Smooth muscle cell (in vitro differentiated cells): ENCODE measurements around the gene OR10G7. TPM values are rescaled to one million over a fixed set of nuclear protein-coding genes. Genes with fewer than 3 reads are reported as not detected.
A peak's percentile ranks its signal among the peaks of the same experiment; 100 is the strongest.

ENCODE experiments used
- DNase-seq: peaks from one replicate; lab custom pipeline; 2025; ENCODE audit not compliant: unreplicated experiment; lab: John Stamatoyannopoulos, UW
- H2AFZ ChIP-seq: fragments of 200-600 bp; sonication (generic); 2 replicates; pipeline ENCODE4 v1.6.0; 2016; ENCODE audit warnings: antibody characterized with exemption, low read depth, mild to moderate bottlenecking
- H3F3A ChIP-seq: fragments of 200-600 bp; sonication (generic); 2 replicates; pipeline ENCODE4 v1.6.0; 2017; ENCODE audit warnings: antibody characterized with exemption, low read depth
- H3K27ac ChIP-seq: fragments of 200-600 bp; sonication (generic); 2 replicates; pipeline ENCODE4 v1.5.1; 2016; ENCODE audit warnings: low read depth, mild to moderate bottlenecking
- H3K27me3 ChIP-seq: fragments of 200-600 bp; sonication (generic); 2 replicates; pipeline ENCODE4 v1.6.1; 2016; ENCODE audit warnings: low read depth, mild to moderate bottlenecking
- H3K36me3 ChIP-seq: fragments of 200-600 bp; sonication (generic); 2 replicates; pipeline ENCODE4 v1.5.1; 2016; ENCODE audit warnings: low read depth
- H3K4me1 ChIP-seq: fragments of 200-600 bp; sonication (generic); 2 replicates; pipeline ENCODE4 v1.5.1; 2016; ENCODE audit warnings: low read depth
- H3K4me2 ChIP-seq: fragments of 200-600 bp; sonication (generic); 2 replicates; pipeline ENCODE4 v1.6.0; 2016; ENCODE audit warnings: mild to moderate bottlenecking
- H3K4me3 ChIP-seq: fragments of 200-600 bp; sonication (generic); 2 replicates; pipeline ENCODE4 v1.5.1; 2016; ENCODE audit warnings: mild to moderate bottlenecking
- H3K79me2 ChIP-seq: fragments of 200-600 bp; sonication (generic); 2 replicates; pipeline ENCODE4 v1.6.0; 2016; ENCODE audit warnings: low read depth, mild to moderate bottlenecking
- H3K9ac ChIP-seq: fragments of 200-600 bp; sonication (generic); 2 replicates; pipeline ENCODE4 v1.6.0; 2016; ENCODE audit warnings: low read depth
- H3K9me3 ChIP-seq: fragments of 200-600 bp; sonication (generic); replicated peaks from 2 replicates; pipeline ENCODE4 v1.5.1; 2016; ENCODE audit warnings: low read depth
- H4K20me1 ChIP-seq: fragments of 200-600 bp; sonication (generic); 2 replicates; pipeline ENCODE4 v1.6.0; 2016; ENCODE audit warnings: low read depth
- CTCF ChIP-seq: fragments of 200-600 bp; sonication (generic); IDR thresholded peaks from 2 replicates; pipeline ENCODE4 v1.5.1; 2017; ENCODE audit warnings: borderline replicate concordance, mild to moderate bottlenecking, antibody characterized with exemption; ENCODE audit not compliant: insufficient read depth, poor library complexity, severe bottlenecking
- WGBS: methylation state at CpG from one replicate; pipeline ENCODE4 v1.1.7; 2016; ENCODE audit warnings: low lambda C conversion rate; 5-methylcytosine and 5-hydroxymethylcytosine counted together
- polyA plus RNA-seq: library from polyadenylated mRNA; unstranded; fragments of >200 nt; fragmentation: Nextera tagmentation; extraction: Ambion mirVana; gene quantifications from 2 replicates; pipeline ENCODE4 v1.2.1, GENCODE V29; 2016
- total RNA-seq: library from RNA; depleted of rRNA; stranded (reverse); fragments of >200 nt; gene quantifications from 2 replicates; pipeline ENCODE4 v1.2.3, GENCODE V29; 2014

Gene OR10G7
- total and polyA plus RNA-seq, 2 experiments from 2014 or later = not detected

- H3K9ac ChIP-seq = peak overlapping the region; percentile 4
- H3K9me3 ChIP-seq = no peaks in the 10 kb centered on the region
- H3K27ac ChIP-seq = peak overlapping the region; percentile 82
- no peaks in the 10 kb centered on the region for H3K79me2 ChIP-seq
- no peak overlapping the region for H3K4me3 ChIP-seq
- no peaks in the 10 kb centered on the region for H4K20me1 ChIP-seq
- no peak for TF ChIP-seq CTCF
- DNase-seq = no peak
- no peak overlapping the region for H3K4me2 ChIP-seq
- H3K4me1 ChIP-seq = no peaks in the 10 kb centered on the region
- no peaks in the 10 kb centered on the region for H3K36me3 ChIP-seq
- no peaks in the 10 kb centered on the region for H3K27me3 ChIP-seq
- WGBS = 51% methylated on average over 8 of the region's 8 CpGs
- H2AFZ ChIP-seq = no peak overlapping the region
- no peaks in the 10 kb centered on the region for H3F3A ChIP-seq
Observed at GRCh38 chr11:124079631-124080326, 38.7 kb upstream of the OR10G7 start.

- WGBS = 15% methylated on average over 2 of the region's 2 CpGs
- Histone ChIP-seq H3K4me1 (no peaks in the 10 kb centered on the region), H3K9ac (no peak overlapping the region), H3F3A (no peaks in the 10 kb centered on the region), H3K27ac (peak overlapping the region; percentile 82), H3K79me2 (no peaks in the 10 kb centered on the region), H3K9me3 (no peaks in the 10 kb centered on the region), H3K27me3 (no peaks in the 10 kb centered on the region), H4K20me1 (no peaks in the 10 kb centered on the region), H3K4me2 (no peak overlapping the region), H2AFZ (no peak overlapping the region), H3K36me3 (no peaks in the 10 kb centered on the region), H3K4me3 (no peak overlapping the region)
- TF ChIP-seq CTCF = no peak
- no peak for DNase-seq
Observed at GRCh38 chr11:124078591-124078990, 37.5 kb upstream of the OR10G7 start.

DNA sequence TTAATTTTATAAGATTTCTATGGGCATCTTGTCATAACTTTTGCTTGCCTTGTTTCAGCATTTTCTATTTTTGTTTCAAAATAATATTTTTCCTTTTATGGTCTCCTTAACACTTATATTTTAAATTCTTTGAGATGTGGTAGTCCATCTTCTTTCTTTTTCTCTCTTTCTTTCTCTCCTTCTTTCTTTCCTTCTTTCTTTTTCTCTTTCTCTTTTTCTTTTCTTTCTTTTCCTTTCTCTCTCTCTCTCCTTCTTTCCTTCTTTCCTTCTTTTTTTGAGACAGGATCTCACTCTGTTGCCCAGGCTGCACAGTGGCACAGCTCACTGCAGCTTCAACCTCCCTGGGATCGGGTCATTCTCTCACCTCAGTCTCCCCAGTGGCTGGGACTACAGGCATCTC, 36.1 kb upstream of the OR10G7 start:
- Histone ChIP-seq H3K36me3 (no peaks in the 10 kb centered on the region), H3K27me3 (no peaks in the 10 kb centered on the region), H3K9me3 (no peaks in the 10 kb centered on the region), H3K4me2 (no peak overlapping the region), H3K4me1 (no peaks in the 10 kb centered on the region), H3K79me2 (no peaks in the 10 kb centered on the region), H3F3A (no peaks in the 10 kb centered on the region), H3K27ac (no peak overlapping the region), H2AFZ (no peak overlapping the region), H4K20me1 (no peaks in the 10 kb centered on the region), H3K9ac (no peak overlapping the region), H3K4me3 (no peak overlapping the region)
- WGBS = 89% methylated on average over 1 of the region's 1 CpG
- DNase-seq = no peak
- no peak for TF ChIP-seq CTCF
